ENCODE data around the gene SEC61G.

SEC61G gene

DNA sequence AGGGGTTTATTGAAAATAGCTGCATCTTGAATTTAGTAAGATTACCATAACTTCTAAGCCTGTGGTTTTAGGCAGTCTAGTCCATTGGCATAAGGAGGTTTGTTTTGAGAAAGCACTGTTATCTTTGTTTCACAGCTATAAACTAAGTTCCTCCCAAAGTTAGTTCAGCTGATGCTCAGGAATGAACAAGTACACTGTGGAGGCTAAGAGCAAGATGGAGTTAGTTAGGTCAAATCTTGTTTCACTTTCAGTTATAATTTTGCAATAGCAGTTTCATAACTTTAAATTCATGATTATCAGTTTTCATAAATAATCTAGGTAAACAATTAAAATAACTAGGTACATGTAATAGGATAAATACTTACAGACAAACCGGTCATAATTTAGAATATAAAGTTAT lies 15.4 kb downstream of the SEC61G start:
- 0 out of 2 replicates have a peak, but pooled peaks have one; percentile 27 for TF ChIP-seq TOX (CRISPR knock-in tag; IDR thresholded peaks at IDR 0.05; ENCODE audit: borderline replicate concordance)
- no peak for TF ChIP-seq BACH2 (CRISPR knock-in tag; IDR thresholded peaks at IDR 0.05; ENCODE audit: borderline replicate concordance)
- TF ChIP-seq, protein P1, sequence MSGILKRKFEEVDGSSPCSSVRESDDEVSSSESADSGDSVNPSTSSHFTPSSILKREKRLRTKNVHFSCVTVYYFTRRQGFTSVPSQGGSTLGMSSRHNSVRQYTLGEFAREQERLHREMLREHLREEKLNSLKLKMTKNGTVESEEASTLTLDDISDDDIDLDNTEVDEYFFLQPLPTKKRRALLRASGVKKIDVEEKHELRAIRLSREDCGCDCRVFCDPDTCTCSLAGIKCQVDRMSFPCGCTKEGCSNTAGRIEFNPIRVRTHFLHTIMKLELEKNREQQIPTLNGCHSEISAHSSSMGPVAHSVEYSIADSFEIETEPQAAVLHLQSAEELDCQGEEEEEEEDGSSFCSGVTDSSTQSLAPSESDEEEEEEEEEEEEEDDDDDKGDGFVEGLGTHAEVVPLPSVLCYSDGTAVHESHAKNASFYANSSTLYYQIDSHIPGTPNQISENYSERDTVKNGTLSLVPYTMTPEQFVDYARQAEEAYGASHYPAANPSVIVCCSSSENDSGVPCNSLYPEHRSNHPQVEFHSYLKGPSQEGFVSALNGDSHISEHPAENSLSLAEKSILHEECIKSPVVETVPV (CRISPR knock-in tag; IDR thresholded peaks at IDR 0.05) = no peak
- ATAC-seq = no peak

DNA sequence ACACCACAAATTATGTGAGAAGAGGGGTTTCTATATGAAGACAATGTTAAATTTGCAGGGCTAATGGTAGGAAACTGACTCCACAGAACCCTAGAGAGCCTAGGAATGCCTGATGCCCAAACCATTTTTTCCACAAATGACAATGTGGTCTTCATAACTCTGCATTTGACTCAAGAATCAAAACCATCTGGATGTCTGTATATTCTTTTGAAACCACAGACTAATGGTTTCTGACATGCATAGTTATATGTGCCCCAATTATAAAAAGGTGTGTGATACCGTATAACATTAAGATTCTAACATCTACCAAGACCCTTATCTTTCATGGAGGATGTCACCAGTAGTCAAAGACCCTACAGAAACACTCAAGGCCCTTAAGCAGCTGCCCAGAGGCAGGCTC lies 20.3 kb downstream of the SEC61G start:
- 0 out of 2 replicates have a peak, but pooled peaks have one; percentile 24 for TF ChIP-seq ZNF8 (CRISPR knock-in tag; IDR thresholded peaks at IDR 0.05)
- TF ChIP-seq, protein P1 (CRISPR knock-in tag; IDR thresholded peaks at IDR 0.05) = no peak
- no peak for TF ChIP-seq ZC3H10 (CRISPR knock-in tag; IDR thresholded peaks at IDR 0.05)
- peak; percentile 72 for TF ChIP-seq TCF4 (CRISPR knock-in tag; IDR thresholded peaks at IDR 0.05; ENCODE audit: borderline replicate concordance)
- ATAC-seq = peak; percentile 92

DNA sequence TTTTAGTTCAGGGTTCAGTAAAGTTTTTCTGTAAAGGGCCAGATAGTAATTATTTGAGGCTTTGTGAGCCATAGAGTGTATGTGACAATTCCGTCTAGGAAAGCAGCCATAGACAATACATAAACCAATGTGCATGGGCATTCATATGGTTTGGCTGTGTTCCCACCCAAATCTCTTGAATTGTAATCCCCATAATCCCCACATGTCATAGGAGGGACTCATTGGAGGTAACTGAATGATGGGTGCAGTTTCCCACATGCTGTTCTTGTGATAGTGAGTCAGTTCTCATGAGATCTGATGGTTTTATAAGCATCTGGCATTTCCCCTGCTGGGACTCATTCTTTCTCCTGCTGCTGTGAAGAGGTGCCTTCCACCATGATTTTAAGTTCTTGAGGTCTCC lies 29.9 kb downstream of the SEC61G start:
- TF ChIP-seq BACH2 (CRISPR knock-in tag; IDR thresholded peaks at IDR 0.05; ENCODE audit: borderline replicate concordance) (no peak), ZNF70 (CRISPR knock-in tag; IDR thresholded peaks at IDR 0.05) (no peak), ZNF8 (CRISPR knock-in tag; IDR thresholded peaks at IDR 0.05) (no peak), SNAI2 (CRISPR knock-in tag; IDR thresholded peaks at IDR 0.05) (no peak), RARB (CRISPR knock-in tag; IDR thresholded peaks at IDR 0.05) (no peak), ESRRG (CRISPR knock-in tag; IDR thresholded peaks at IDR 0.05) (no peak), ARNTL (CRISPR knock-in tag; IDR thresholded peaks at IDR 0.05; ENCODE audit: borderline replicate concordance, low read depth) (no peak), ISL1 (CRISPR knock-in tag; IDR thresholded peaks at IDR 0.05) (no peak), ZFP30 (CRISPR knock-in tag; IDR thresholded peaks at IDR 0.05) (no peak), ZNF565 (CRISPR knock-in tag; conservative IDR thresholded peaks at IDR 0.05; ENCODE audit: low read depth) (no peak), ZC3H10 (CRISPR knock-in tag; IDR thresholded peaks at IDR 0.05) (no peak), GLIS3 (CRISPR knock-in tag; IDR thresholded peaks at IDR 0.05) (no peak)
- no peak for ATAC-seq

DNA sequence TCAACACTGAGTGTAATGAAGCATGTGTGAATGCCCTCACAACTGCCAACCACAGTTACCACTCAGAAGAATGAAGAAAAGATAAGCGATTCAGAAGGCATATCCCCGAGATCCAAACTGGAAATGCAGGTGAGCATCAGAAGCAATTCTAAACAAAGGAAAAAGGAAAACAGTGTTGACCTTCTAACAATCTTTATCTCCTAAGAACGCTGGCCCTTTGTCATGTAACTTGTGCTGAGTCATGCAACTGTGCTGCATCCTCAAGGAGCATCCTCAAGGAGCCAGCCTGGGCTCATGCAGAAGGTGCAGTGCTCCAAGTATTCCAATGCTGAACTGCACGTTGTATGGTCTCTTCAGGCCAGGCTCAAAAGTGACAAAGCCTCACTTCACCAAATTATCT lies 30.6 kb downstream of the SEC61G start:
- ATAC-seq = no peak
- TF ChIP-seq SNAI2 (CRISPR knock-in tag; IDR thresholded peaks at IDR 0.05) = no peak
- TF ChIP-seq OSR1 (CRISPR knock-in tag; IDR thresholded peaks at IDR 0.05) = no peak
- TF ChIP-seq ZNF8 (CRISPR knock-in tag; IDR thresholded peaks at IDR 0.05) = no peak
- TF ChIP-seq BACH2 (CRISPR knock-in tag; IDR thresholded peaks at IDR 0.05; ENCODE audit: borderline replicate concordance) = no peak
- no peak for TF ChIP-seq ESRRG (CRISPR knock-in tag; IDR thresholded peaks at IDR 0.05)
- no peak for TF ChIP-seq ZFP30 (CRISPR knock-in tag; IDR thresholded peaks at IDR 0.05)
- no peak for TF ChIP-seq ZC3H10 (CRISPR knock-in tag; IDR thresholded peaks at IDR 0.05)
- TF ChIP-seq, protein P2, sequence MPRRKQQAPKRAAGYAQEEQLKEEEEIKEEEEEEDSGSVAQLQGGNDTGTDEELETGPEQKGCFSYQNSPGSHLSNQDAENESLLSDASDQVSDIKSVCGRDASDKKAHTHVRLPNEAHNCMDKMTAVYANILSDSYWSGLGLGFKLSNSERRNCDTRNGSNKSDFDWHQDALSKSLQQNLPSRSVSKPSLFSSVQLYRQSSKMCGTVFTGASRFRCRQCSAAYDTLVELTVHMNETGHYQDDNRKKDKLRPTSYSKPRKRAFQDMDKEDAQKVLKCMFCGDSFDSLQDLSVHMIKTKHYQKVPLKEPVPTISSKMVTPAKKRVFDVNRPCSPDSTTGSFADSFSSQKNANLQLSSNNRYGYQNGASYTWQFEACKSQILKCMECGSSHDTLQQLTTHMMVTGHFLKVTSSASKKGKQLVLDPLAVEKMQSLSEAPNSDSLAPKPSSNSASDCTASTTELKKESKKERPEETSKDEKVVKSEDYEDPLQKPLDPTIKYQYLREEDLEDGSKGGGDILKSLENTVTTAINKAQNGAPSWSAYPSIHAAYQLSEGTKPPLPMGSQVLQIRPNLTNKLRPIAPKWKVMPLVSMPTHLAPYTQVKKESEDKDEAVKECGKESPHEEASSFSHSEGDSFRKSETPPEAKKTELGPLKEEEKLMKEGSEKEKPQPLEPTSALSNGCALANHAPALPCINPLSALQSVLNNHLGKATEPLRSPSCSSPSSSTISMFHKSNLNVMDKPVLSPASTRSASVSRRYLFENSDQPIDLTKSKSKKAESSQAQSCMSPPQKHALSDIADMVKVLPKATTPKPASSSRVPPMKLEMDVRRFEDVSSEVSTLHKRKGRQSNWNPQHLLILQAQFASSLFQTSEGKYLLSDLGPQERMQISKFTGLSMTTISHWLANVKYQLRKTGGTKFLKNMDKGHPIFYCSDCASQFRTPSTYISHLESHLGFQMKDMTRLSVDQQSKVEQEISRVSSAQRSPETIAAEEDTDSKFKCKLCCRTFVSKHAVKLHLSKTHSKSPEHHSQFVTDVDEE (CRISPR knock-in tag; IDR thresholded peaks at IDR 0.05) = no peak

DNA sequence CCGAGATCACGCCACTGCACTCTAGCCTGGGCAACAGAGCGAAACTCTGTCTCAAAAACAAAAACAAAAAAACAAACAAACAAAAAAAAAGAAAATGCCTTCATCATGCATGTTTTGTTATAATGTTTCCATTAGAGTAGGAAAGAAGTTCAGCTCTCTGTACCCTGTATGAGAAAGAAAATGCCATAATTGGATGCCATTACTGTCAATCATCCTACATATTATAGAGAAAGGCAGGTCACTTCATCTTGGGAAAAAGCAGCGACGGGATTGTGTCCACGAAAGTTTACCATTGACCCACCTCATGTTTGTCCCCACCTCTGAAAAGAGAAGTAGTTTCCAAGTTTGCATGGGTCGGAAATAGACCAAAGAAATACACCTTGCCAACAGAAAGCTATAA lies 33.8 kb downstream of the SEC61G start:
- TF ChIP-seq ZNF565 (CRISPR knock-in tag; conservative IDR thresholded peaks at IDR 0.05; ENCODE audit: low read depth) (no peak), ESRRG (CRISPR knock-in tag; IDR thresholded peaks at IDR 0.05) (no peak), SNAI2 (CRISPR knock-in tag; IDR thresholded peaks at IDR 0.05) (no peak), RARB (CRISPR knock-in tag; IDR thresholded peaks at IDR 0.05) (no peak)
- TF ChIP-seq, protein P3, sequence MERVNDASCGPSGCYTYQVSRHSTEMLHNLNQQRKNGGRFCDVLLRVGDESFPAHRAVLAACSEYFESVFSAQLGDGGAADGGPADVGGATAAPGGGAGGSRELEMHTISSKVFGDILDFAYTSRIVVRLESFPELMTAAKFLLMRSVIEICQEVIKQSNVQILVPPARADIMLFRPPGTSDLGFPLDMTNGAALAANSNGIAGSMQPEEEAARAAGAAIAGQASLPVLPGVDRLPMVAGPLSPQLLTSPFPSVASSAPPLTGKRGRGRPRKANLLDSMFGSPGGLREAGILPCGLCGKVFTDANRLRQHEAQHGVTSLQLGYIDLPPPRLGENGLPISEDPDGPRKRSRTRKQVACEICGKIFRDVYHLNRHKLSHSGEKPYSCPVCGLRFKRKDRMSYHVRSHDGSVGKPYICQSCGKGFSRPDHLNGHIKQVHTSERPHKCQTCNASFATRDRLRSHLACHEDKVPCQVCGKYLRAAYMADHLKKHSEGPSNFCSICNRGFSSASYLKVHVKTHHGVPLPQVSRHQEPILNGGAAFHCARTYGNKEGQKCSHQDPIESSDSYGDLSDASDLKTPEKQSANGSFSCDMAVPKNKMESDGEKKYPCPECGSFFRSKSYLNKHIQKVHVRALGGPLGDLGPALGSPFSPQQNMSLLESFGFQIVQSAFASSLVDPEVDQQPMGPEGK (CRISPR knock-in tag; IDR thresholded peaks at IDR 0.05; ENCODE audit: borderline replicate concordance) = no peak
- ATAC-seq = no peak
